Astrocyte (in vitro differentiated cells and primary cell): Measurements from ENCODE around the gene PBRM1.

ENCODE experiments used
- EZH2 ChIP-seq: IDR thresholded peaks from 2 replicates; pipeline ENCODE4 v1.6.1; 2012; ENCODE audit warnings: mild to moderate bottlenecking, low read length, inconsistent platforms; ENCODE audit not compliant: insufficient read depth
- TF ChIP-seq, protein P1 (sequence below): IDR thresholded peaks from 2 replicates; pipeline ENCODE4 v1.5.1; 2011; ENCODE audit warnings: low read depth, mild to moderate bottlenecking, inconsistent platforms, low read length, moderate library complexity; ENCODE audit not compliant: insufficient read depth

DNA sequence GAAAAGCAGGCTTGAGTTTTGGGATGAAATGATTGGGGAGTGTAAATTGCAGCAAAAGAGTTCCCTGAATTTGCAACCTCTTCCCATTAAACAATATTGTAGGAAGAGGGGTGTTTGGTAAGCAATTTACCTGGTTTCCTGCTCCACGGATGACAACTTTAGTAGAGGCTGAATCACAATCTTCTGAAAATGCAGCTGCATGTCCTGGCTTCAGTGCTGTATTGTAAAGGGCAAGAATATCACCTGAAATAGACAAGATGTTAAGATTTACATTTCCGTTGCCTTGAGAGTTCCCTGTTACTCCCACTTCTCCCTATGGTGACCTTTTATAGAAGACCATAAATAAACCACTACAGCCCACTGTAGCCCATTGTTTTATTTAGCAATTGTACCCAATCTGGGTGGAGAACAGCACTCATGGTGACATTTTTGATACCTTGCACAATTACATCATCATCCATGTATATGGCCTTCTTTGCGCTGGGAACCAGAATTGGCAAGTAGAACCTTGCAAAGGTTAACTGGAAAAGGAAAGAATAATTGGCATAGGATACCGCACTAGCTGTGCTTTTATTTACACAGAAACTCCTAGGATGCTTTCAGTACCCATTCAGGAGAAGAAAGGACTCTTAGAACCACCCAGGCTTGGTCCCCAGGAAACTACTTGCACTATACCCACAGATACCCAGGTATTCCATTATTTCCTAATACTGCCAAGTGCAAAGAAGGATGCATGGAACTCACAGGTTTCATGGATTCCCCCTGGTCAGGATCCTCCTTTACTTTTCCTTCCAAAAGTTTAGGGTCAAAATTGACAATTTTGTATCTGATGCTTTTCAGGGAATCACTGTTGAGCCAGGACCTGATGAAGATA is 10.3 kb upstream of the PBRM1 start:
- TF ChIP-seq, protein P1, sequence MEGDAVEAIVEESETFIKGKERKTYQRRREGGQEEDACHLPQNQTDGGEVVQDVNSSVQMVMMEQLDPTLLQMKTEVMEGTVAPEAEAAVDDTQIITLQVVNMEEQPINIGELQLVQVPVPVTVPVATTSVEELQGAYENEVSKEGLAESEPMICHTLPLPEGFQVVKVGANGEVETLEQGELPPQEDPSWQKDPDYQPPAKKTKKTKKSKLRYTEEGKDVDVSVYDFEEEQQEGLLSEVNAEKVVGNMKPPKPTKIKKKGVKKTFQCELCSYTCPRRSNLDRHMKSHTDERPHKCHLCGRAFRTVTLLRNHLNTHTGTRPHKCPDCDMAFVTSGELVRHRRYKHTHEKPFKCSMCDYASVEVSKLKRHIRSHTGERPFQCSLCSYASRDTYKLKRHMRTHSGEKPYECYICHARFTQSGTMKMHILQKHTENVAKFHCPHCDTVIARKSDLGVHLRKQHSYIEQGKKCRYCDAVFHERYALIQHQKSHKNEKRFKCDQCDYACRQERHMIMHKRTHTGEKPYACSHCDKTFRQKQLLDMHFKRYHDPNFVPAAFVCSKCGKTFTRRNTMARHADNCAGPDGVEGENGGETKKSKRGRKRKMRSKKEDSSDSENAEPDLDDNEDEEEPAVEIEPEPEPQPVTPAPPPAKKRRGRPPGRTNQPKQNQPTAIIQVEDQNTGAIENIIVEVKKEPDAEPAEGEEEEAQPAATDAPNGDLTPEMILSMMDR, result no peak
- no peak for TF ChIP-seq EZH2
